SU-DHL-6 (cell line): ENCODE measurements around the gene TPRA1.
"Not testable (repeated sequence)": the region's sequence is repeated elsewhere in the genome, so short reads cannot be mapped to it uniquely, and the experiment has no call there.

Experiments
- H2AFZ ChIP-seq: fragments of 200-600 bp; sonication (generic); 2 replicates; pipeline ENCODE4 v1.6.1; 2014; ENCODE audit warnings: low read depth, mild to moderate bottlenecking, moderate library complexity, mixed read lengths, antibody characterized with exemption, low read length; ENCODE audit not compliant: severe bottlenecking
- H3F3A ChIP-seq: fragments of 200-600 bp; shearing (Covaris generic); 2 replicates; pipeline ENCODE4 v1.6.0; 2016; ENCODE audit warnings: antibody characterized with exemption, mild to moderate bottlenecking; ENCODE audit not compliant: insufficient read depth
- H3K27ac ChIP-seq: fragments of 200-600 bp; sonication (generic); 2 replicates; pipeline ENCODE4 v1.5.1; 2016; ENCODE audit warnings: low read depth, mild to moderate bottlenecking, low read length, moderate library complexity, mixed read lengths
- H3K27me3 ChIP-seq: fragments of 200-600 bp; sonication (generic), shearing (Covaris generic); 2 replicates; pipeline ENCODE4 v1.6.0; 2014; ENCODE audit warnings: mild to moderate bottlenecking, low read length
- H3K36me3 ChIP-seq: fragments of 200-600 bp; sonication (generic); 2 replicates; pipeline ENCODE4 v1.6.1; 2014; ENCODE audit warnings: mild to moderate bottlenecking, low read length, mixed read lengths
- H3K4me2 ChIP-seq: fragments of 300-600, 200-600 bp; shearing (Covaris generic), sonication (generic); 2 replicates; pipeline ENCODE4 v1.6.0; 2014; ENCODE audit warnings: low read length, low read depth, mild to moderate bottlenecking; ENCODE audit not compliant: poor library complexity, severe bottlenecking
- H3K4me3 ChIP-seq: fragments of 200-600 bp; sonication (generic); 2 replicates; pipeline ENCODE4 v1.5.1; 2014; ENCODE audit warnings: antibody characterized with exemption, low read length, mild to moderate bottlenecking, mixed read lengths; ENCODE audit not compliant: insufficient read depth, poor library complexity, severe bottlenecking
- H3K79me2 ChIP-seq: fragments of 200-600 bp; sonication (generic); 2 replicates; pipeline ENCODE4 v1.6.1; 2014; ENCODE audit warnings: mild to moderate bottlenecking, low read length, moderate library complexity; ENCODE audit not compliant: insufficient read depth
- H3K9ac ChIP-seq: fragments of 200-600 bp; sonication (generic); 2 replicates; pipeline ENCODE4 v1.7.0; 2014; ENCODE audit warnings: mild to moderate bottlenecking, low read length
- H3K9me2 ChIP-seq: fragments of 200-600 bp; sonication (generic); replicated peaks from 2 replicates; pipeline ENCODE4 v1.6.1; 2014; ENCODE audit warnings: low read length; ENCODE audit not compliant: insufficient read depth
- H3K9me3 ChIP-seq: fragments of 200-600 bp; sonication (generic); 2 replicates; pipeline ENCODE4 v1.6.1; 2014; ENCODE audit warnings: low read length, mixed read lengths; ENCODE audit not compliant: insufficient read depth
- H4K20me1 ChIP-seq: fragments of 200-600 bp; sonication (generic); 2 replicates; pipeline ENCODE4 v1.6.1; 2014; ENCODE audit warnings: low read depth, mild to moderate bottlenecking, antibody characterized with exemption, low read length, moderate library complexity, mixed read lengths
- CTCF ChIP-seq: fragments of 200-600 bp; sonication (generic); IDR thresholded peaks from one replicate; pipeline ENCODE4 v1.5.1; 2017; ENCODE audit warnings: antibody characterized with exemption, mild to moderate bottlenecking, low read length, moderate library complexity; ENCODE audit not compliant: insufficient read depth, poor library complexity, severe bottlenecking
- EZH2phosphoT487 ChIP-seq: fragments of 200-600 bp; sonication (generic), shearing (Covaris generic); conservative IDR thresholded peaks from 2 replicates; pipeline ENCODE4 v1.6.1; 2018; ENCODE audit warnings: mild to moderate bottlenecking, antibody characterized with exemption, low read length, moderate library complexity, mixed read lengths

The TPRA1 gene

GRCh38 chr3:127534161-127534451 lies 56.4 kb downstream of the TPRA1 start:
- H3K9ac ChIP-seq, result no peak overlapping the region
- TF ChIP-seq EZH2phosphoT487 (no peak), CTCF (no peak)
- H3K9me2 ChIP-seq, result no peaks in the 10 kb centered on the region
- no peaks in the 10 kb centered on the region for H3K27me3 ChIP-seq
- H3K4me3 ChIP-seq, result no peak overlapping the region
- H3K36me3 ChIP-seq, result no peaks in the 10 kb centered on the region
- no peaks in the 10 kb centered on the region for H3F3A ChIP-seq
- no peak overlapping the region for H3K4me2 ChIP-seq
- no peak overlapping the region for H2AFZ ChIP-seq
- H4K20me1 ChIP-seq, result no peaks in the 10 kb centered on the region
- no peaks in the 10 kb centered on the region for H3K9me3 ChIP-seq
- no peaks in the 10 kb centered on the region for H3K79me2 ChIP-seq
- H3K27ac ChIP-seq, result no peak overlapping the region

GRCh38 chr3:127532561-127533203 lies 57.9 kb downstream of the TPRA1 start:
- no peaks in the 10 kb centered on the region for H3K79me2 ChIP-seq
- no peak for TF ChIP-seq CTCF
- no peak for TF ChIP-seq EZH2phosphoT487
- no peaks in the 10 kb centered on the region for H3F3A ChIP-seq
- H3K36me3 ChIP-seq, result no peaks in the 10 kb centered on the region
- no peak overlapping the region for H3K4me2 ChIP-seq
- H2AFZ ChIP-seq, result no peak overlapping the region
- no peak overlapping the region for H3K27ac ChIP-seq
- H3K9me2 ChIP-seq, result no peaks in the 10 kb centered on the region
- no peaks in the 10 kb centered on the region for H3K9me3 ChIP-seq
- no peaks in the 10 kb centered on the region for H3K27me3 ChIP-seq
- no peak overlapping the region for H3K4me3 ChIP-seq
- H3K9ac ChIP-seq, result no peak overlapping the region
- no peaks in the 10 kb centered on the region for H4K20me1 ChIP-seq

- no peak overlapping the region for H2AFZ ChIP-seq
- H3K4me2 ChIP-seq, result no peak overlapping the region
- no peaks in the 10 kb centered on the region for H3F3A ChIP-seq
- H3K9me2 ChIP-seq, result no peaks in the 10 kb centered on the region
- no peak overlapping the region for H3K9ac ChIP-seq
- no peaks in the 10 kb centered on the region for H3K79me2 ChIP-seq
- H4K20me1 ChIP-seq, result no peaks in the 10 kb centered on the region
- no peaks in the 10 kb centered on the region for H3K27me3 ChIP-seq
- H3K36me3 ChIP-seq, result no peaks in the 10 kb centered on the region
- no peak overlapping the region for H3K27ac ChIP-seq
- TF ChIP-seq EZH2phosphoT487 (no peak), CTCF (no peak)
- H3K4me3 ChIP-seq, result no peak overlapping the region
- no peaks in the 10 kb centered on the region for H3K9me3 ChIP-seq
Observed at GRCh38 chr3:127531821-127532220, 58.7 kb downstream of the TPRA1 start.

- H4K20me1 ChIP-seq, H2AFZ ChIP-seq, H3K27ac ChIP-seq, H3K27me3 ChIP-seq, H3K36me3 ChIP-seq, H3F3A ChIP-seq, H3K4me2 ChIP-seq, H3K9me3 ChIP-seq, H3K79me2 ChIP-seq, H3K9ac ChIP-seq, H3K9me2 ChIP-seq, H3K4me3 ChIP-seq: not testable (repeated sequence)
Observed at GRCh38 chr3:127530863-127531262, 59.7 kb downstream of the TPRA1 start.
